GM12878 (cell line): ENCODE measurements around the gene NAV2. TPM values are rescaled to one million over a fixed set of nuclear protein-coding genes. Genes with fewer than 3 reads are reported as not detected.

Experiments used
- ATAC-seq: fragments of 200-7000 bp; cut with Tn5 transposase; 3 replicates; pipeline ENCODE4 v1.9.1; 2020; ENCODE audit warnings: mild to moderate bottlenecking, moderate library complexity
- BruUV-seq: library from RNA; stranded (reverse); fragments of 400-500 nt; replicated peaks from 2 replicates; lab custom pipeline; 2021; lab: Mats Ljungman, UMichigan
- CTCF ChIA-PET: fragments of 300-600 bp; sonication (Branson Sonifier 250); formaldehyde crosslinking; extraction: SDS; loops from one replicate; lab custom pipeline; 2021; ENCODE audit warnings: inconsistent platforms; lab: Yijun Ruan, JAX
- POLR2A ChIA-PET: fragments of 350-600 bp; formaldehyde crosslinking; extraction: SDS; loops from one replicate; lab custom pipeline; 2021; ENCODE audit warnings: inconsistent platforms; lab: Charles Lee
- RAD21 ChIA-PET: fragments of 300-600 bp; sonication (Branson Sonifier 250); formaldehyde crosslinking; loops from one replicate; lab custom pipeline; 2023; ENCODE audit warnings: antibody characterized with exemption; ENCODE audit not compliant: unreplicated experiment; lab: Charles Lee
- SMC1A ChIA-PET: fragments of 300-600 bp; sonication (Branson Sonifier 250); formaldehyde crosslinking; loops from one replicate; lab custom pipeline; 2023; ENCODE audit not compliant: unreplicated experiment, uncharacterized antibody; lab: Charles Lee
- DNase-seq: peaks from one replicate; pipeline ENCODE4 v3.0.0-alpha.2; 2011; ENCODE audit warnings: low read depth, low spot score
- FAIRE-seq: peaks from 3 replicates; lab custom pipeline; 2011; peaks lifted over from hg19 to GRCh38; lab: Jason Lieb, UNC
- H2AFZ ChIP-seq: 2 replicates; pipeline ENCODE4 v1.6.0; 2011; ENCODE audit warnings: low read depth, low read length, control low read depth; ENCODE audit not compliant: control insufficient read depth
- H3K27ac ChIP-seq: 2 replicates; pipeline ENCODE4 v1.5.1; 2011; ENCODE audit warnings: control low read depth; ENCODE audit not compliant: control insufficient read depth, insufficient read depth
- H3K27me3 ChIP-seq, 2 experiments: replicated peaks in 1 of 2; 2 replicates each; pipeline versions ENCODE4 v1.6.0 to v1.6.1; 2011; ENCODE audit warnings: low read length in 1 of 2; ENCODE audit not compliant: control insufficient read depth in 2 of 2, insufficient read depth in 2 of 2
- H3K36me3 ChIP-seq, 2 experiments: 2 replicates each; pipeline ENCODE4 v1.5.1; 2011; ENCODE audit warnings: low read length in 1 of 2; ENCODE audit not compliant: control insufficient read depth in 2 of 2, insufficient read depth in 2 of 2
- H3K4me1 ChIP-seq: 2 replicates; pipeline ENCODE4 v1.6.1; 2011; ENCODE audit warnings: mild to moderate bottlenecking, low read length, moderate library complexity, mixed read lengths; ENCODE audit not compliant: control insufficient read depth, insufficient read depth
- H3K4me2 ChIP-seq: 2 replicates; pipeline ENCODE4 v1.6.0; 2011; ENCODE audit warnings: control low read depth; ENCODE audit not compliant: control insufficient read depth, insufficient read depth
- H3K4me3 ChIP-seq: fragments of 200-600 bp; sonication (generic); 2 replicates; pipeline ENCODE4 v1.5.1; 2016
- H3K79me2 ChIP-seq: 2 replicates; pipeline ENCODE4 v1.6.0; 2011; ENCODE audit warnings: low read length; ENCODE audit not compliant: control insufficient read depth, insufficient read depth
- H3K9ac ChIP-seq: 2 replicates; pipeline ENCODE4 v1.8.0; 2011; ENCODE audit warnings: low read length, control low read depth, mixed read lengths; ENCODE audit not compliant: control insufficient read depth, insufficient read depth
- H3K9me3 ChIP-seq: replicated peaks from 3 replicates; pipeline ENCODE4 v1.5.1; 2011; ENCODE audit warnings: mild to moderate bottlenecking, low read length; ENCODE audit not compliant: control insufficient read depth, insufficient read depth
- H4K20me1 ChIP-seq: 2 replicates; pipeline ENCODE4 v1.6.0; 2011; ENCODE audit not compliant: control insufficient read depth, insufficient read depth
- CHD1 ChIP-seq: IDR thresholded peaks from 2 replicates; pipeline ENCODE4 v1.6.1; 2012; ENCODE audit warnings: low read depth, low read length, improper control_type of control experiment
- CUX1 ChIP-seq: IDR thresholded peaks from 2 replicates; pipeline ENCODE4 v1.6.1; 2012; ENCODE audit warnings: improper control_type of control experiment, low read depth, low read length; ENCODE audit not compliant: insufficient replicate concordance
- EP300 ChIP-seq, 2 experiments: fragments of 150-350 bp in 1 of 2; IDR thresholded peaks; 2 replicates each; pipeline ENCODE4 v1.6.1; 2011 to 2012; ENCODE audit warnings: low read depth in 2 of 2, low read length in 2 of 2, borderline replicate concordance in 1 of 2, improper control_type of control experiment in 1 of 2, inconsistent platforms in 1 of 2; ENCODE audit not compliant: control insufficient read depth in 1 of 2
- KAT2A ChIP-seq: conservative IDR thresholded peaks from 2 replicates; pipeline ENCODE4 v1.6.1; 2011; ENCODE audit warnings: low read depth, low read length; ENCODE audit not compliant: control insufficient read depth
- NR2C1 ChIP-seq: fragments of 450-650 bp; IDR thresholded peaks from 2 replicates; pipeline ENCODE4 v1.6.1; 2017; ENCODE audit warnings: antibody characterized with exemption, mild to moderate bottlenecking, moderate library complexity
- POLR2A ChIP-seq: IDR thresholded peaks from 2 replicates; pipeline ENCODE4 v1.6.1; 2011; ENCODE audit warnings: low read depth, mild to moderate bottlenecking, low read length
- POLR2AphosphoS2 ChIP-seq: IDR thresholded peaks from 2 replicates; pipeline ENCODE4 v1.6.1; 2011; ENCODE audit warnings: low read depth, mild to moderate bottlenecking, low read length, improper control_type of control experiment, moderate library complexity
- SIX5 ChIP-seq: IDR thresholded peaks from 2 replicates; pipeline ENCODE4 v1.6.1; 2011; ENCODE audit warnings: mild to moderate bottlenecking, low read depth, low read length, moderate library complexity; ENCODE audit not compliant: severe bottlenecking
- SREBF1 ChIP-seq: IDR thresholded peaks from 2 replicates; pipeline ENCODE4 v1.6.1; 2012; ENCODE audit warnings: mild to moderate bottlenecking, low read length
- TCF3 ChIP-seq: IDR thresholded peaks from 2 replicates; pipeline ENCODE4 v1.6.1; 2012; ENCODE audit warnings: low read depth, mild to moderate bottlenecking, low read length, borderline replicate concordance; ENCODE audit not compliant: insufficient read depth
- ZBTB4 ChIP-seq: fragments of 450-650 bp; formaldehyde crosslinking; IDR thresholded peaks from 2 replicates; pipeline ENCODE4 v1.4.0; 2022; ENCODE audit warnings: mild to moderate bottlenecking, moderate library complexity
- ZNF384 ChIP-seq: IDR thresholded peaks from 2 replicates; pipeline ENCODE4 v1.6.1; 2012; ENCODE audit warnings: low read depth, mild to moderate bottlenecking, low read length, improper control_type of control experiment, borderline replicate concordance
- WGBS: methylation state at CpG from one replicate; pipeline ENCODE4 v1.1.6; 2016; ENCODE audit warnings: low lambda C conversion rate; ENCODE audit not compliant: insufficient replicate concordance, insufficient coverage; ENCODE audit errors: missing lambda C conversion rate; 5-methylcytosine and 5-hydroxymethylcytosine counted together
- in situ Hi-C: fragments of 300-500 bp; cut with MboI; formaldehyde crosslinking; loops from 9 replicates; pipeline ENCODE4 v1.14.3; 2018; ENCODE audit warnings: mixed read lengths
- intact Hi-C: fragments of 100-400 bp; cut with micrococcal nuclease; formaldehyde crosslinking; loops from one replicate; pipeline ENCODE4 v1.14.2; 2022; ENCODE audit not compliant: unreplicated experiment
- polyA plus RNA-seq, 11 experiments: library from polyadenylated mRNA; depleted of rRNA in 4 of 11; unstranded in 6 of 11; stranded (reverse) in 5 of 11; fragments of >200 nt; fragmentation: Nextera tagmentation in 4 of 11; fragmentation: Illumina TruSeq in 1 of 11; extraction: Ambion mirVana in 4 of 11; extraction: Trizol in 1 of 11; gene quantifications; 1 replicate in 1 of 11; 2 replicates in 10 of 11; pipeline versions ENCODE4 v1.2.1 to v1.2.3, GENCODE V29; 2011 to 2016; ENCODE audit warnings: inconsistent platforms in 2 of 11, missing spikeins in 2 of 11, low read depth in 1 of 11
- total RNA-seq, 4 experiments: library from RNA; depleted of rRNA in 3 of 4; stranded (reverse); fragments of >200 nt in 3 of 4; fragmentation: Illumina TruSeq in 1 of 4; extraction: Trizol in 1 of 4; gene quantifications; 2 replicates each; pipeline versions ENCODE4 v1.2.1 to v1.2.3, GENCODE V29; 2013 to 2021

NAV2 gene
- total and polyA plus RNA-seq, 10 of the 15 experiments (the other 5 are each of a cell fraction or from before 2014, with no cell fraction given), result 0.35 to 6.1 (median 1.1) TPM

- Histone ChIP-seq H3K27me3 (no peaks in the 10 kb centered on the region), H3K9me3 (no peaks in the 10 kb centered on the region), H3K9ac (no peak overlapping the region), H3K4me1 (no peaks in the 10 kb centered on the region), H2AFZ (no peak overlapping the region), H4K20me1 (no peaks in the 10 kb centered on the region), H3K27ac (no peak overlapping the region), H3K36me3 (no peaks in the 10 kb centered on the region), H3K4me3 (no peak overlapping the region), H3K4me2 (no peak overlapping the region), H3K79me2 (no peaks in the 10 kb centered on the region)
- SMC1A ChIA-PET, result no interaction called here
- TF ChIP-seq NR2C1 (no peak), ZBTB4 (CRISPR knock-in tag) (no peak), ZNF384 (no peak), POLR2AphosphoS2 (no peak), SREBF1 (no peak), CUX1 (no peak), SIX5 (no peak), KAT2A (no peak), TCF3 (no peak), CHD1 (no peak), POLR2A (no peak), EP300 (IDR thresholded peaks at IDR 0.05; ENCODE audit: borderline replicate concordance in 1 of 2, control insufficient read depth in 1 of 2, low read depth in 2 of 2, low read length in 2 of 2) (no peak)
- BruUV-seq, result no TSS peak
- CTCF ChIA-PET, result no interaction called here
- DNase-seq (no peak), FAIRE-seq (no peak), ATAC-seq (no peak)
- in situ Hi-C loops (no loop called here), intact Hi-C loops (no loop called here)
- 91% methylated on average over 1 of the region's 1 CpG for WGBS
- POLR2A ChIA-PET, result no interaction called here
- RAD21 ChIA-PET, result no interaction called here
Measured at GRCh38 chr11:20054584-20054983, 341.9 kb downstream of the NAV2 start.
